IMR-90 (cell line): ENCODE measurements around the gene PACSIN2.

Experiments
- CHD1 ChIP-seq: IDR thresholded peaks from 2 replicates; pipeline ENCODE4 v1.6.1; 2012; ENCODE audit warnings: low read depth, low read length, improper control_type of control experiment
- CTCF ChIP-seq: conservative IDR thresholded peaks from 2 replicates; pipeline ENCODE4 v1.5.1; 2012; ENCODE audit warnings: mild to moderate bottlenecking, low read depth, low read length, improper control_type of control experiment
- MXI1 ChIP-seq: IDR thresholded peaks from 2 replicates; pipeline ENCODE4 v1.6.1; 2012; ENCODE audit warnings: low read depth, mild to moderate bottlenecking, low read length, moderate library complexity, borderline replicate concordance
- POLR2A ChIP-seq: IDR thresholded peaks from 2 replicates; pipeline ENCODE4 v1.6.1; 2012; ENCODE audit warnings: mild to moderate bottlenecking, low read depth, low read length
- RCOR1 ChIP-seq: IDR thresholded peaks from 2 replicates; pipeline ENCODE4 v1.6.1; 2012; ENCODE audit warnings: mild to moderate bottlenecking, low read length, improper control_type of control experiment; ENCODE audit not compliant: insufficient replicate concordance
- RFX5 ChIP-seq: IDR thresholded peaks from 2 replicates; pipeline ENCODE4 v1.8.0; 2012; ENCODE audit warnings: low read depth, mild to moderate bottlenecking, low read length, moderate library complexity

GRCh38 chr22:42934338-42934737, 80.6 kb downstream of the PACSIN2 start:
- TF ChIP-seq RCOR1, result no peak
- TF ChIP-seq CTCF, result no peak
- TF ChIP-seq POLR2A, result no peak
- TF ChIP-seq RFX5, result no peak
- TF ChIP-seq MXI1, result no peak
- TF ChIP-seq CHD1, result no peak
